ENCODE data around the gene RRBP1. TPM values are rescaled to one million over a fixed set of nuclear protein-coding genes. Genes with fewer than 3 reads are reported as not detected.

Gene RRBP1
- total and polyA plus RNA-seq, 4 donors: 106 to 208 (median 127) TPM

- ATAC-seq (ENCODE audit: insufficient read depth, low FRiP score): no peak
- H3K9ac ChIP-seq (ENCODE audit: insufficient read depth in 1 of 2, low read length in 2 of 2): no peak overlapping the region
- no peak for TF ChIP-seq CTCF (IDR thresholded peaks at IDR 0.05; ENCODE audit: control extremely low read depth, extremely low read depth)
- no peaks in the 10 kb centered on the region for H3K36me3 ChIP-seq (ENCODE audit: control insufficient read depth in 4 of 4, insufficient read depth in 4 of 4, low read length in 4 of 4)
- H3K9me3 ChIP-seq (ENCODE audit: control insufficient read depth in 4 of 4, insufficient read depth in 3 of 4, low read length in 3 of 4): no peaks in the 10 kb centered on the region
- no peaks in the 10 kb centered on the region for H3K4me1 ChIP-seq (ENCODE audit: control insufficient read depth in 5 of 5, insufficient read depth in 5 of 5, low read length in 5 of 5)
- H3K27me3 ChIP-seq (ENCODE audit: control insufficient read depth in 3 of 3, insufficient read depth in 3 of 3, low read length in 2 of 3): no peaks in the 10 kb centered on the region
- WGBS, 2 donors: 74 to 90% methylated on average over 7 of the region's 7 CpGs
- DNase-seq: no peak
- no peak overlapping the region for H3K27ac ChIP-seq (ENCODE audit: low read depth in 1 of 2, low read length in 1 of 2)
- H3K4me3 ChIP-seq: no peak overlapping the region
These were observed 18.6 kb upstream of the RRBP1 start for GRCh38 chr20:17700637-17701036.

GRCh38 chr20:17699931-17700351 lies 17.9 kb upstream of the RRBP1 start, which contains the start of gene BANF2:
BANF2 (plus strand) TSS chr20:17699966; CDS start chr20:17725026, 25,060 bp downstream.
- H3K4me3 ChIP-seq: no peak within 1 kb of the TSS
- H3K27me3 ChIP-seq (ENCODE audit: control insufficient read depth in 3 of 3, insufficient read depth in 3 of 3, low read length in 2 of 3): no peaks in the 10 kb centered on the region
- no peak within 1 kb of the TSS for H3K27ac ChIP-seq (ENCODE audit: low read depth in 1 of 2, low read length in 1 of 2)
- no peaks in the 10 kb centered on the region for H3K4me1 ChIP-seq (ENCODE audit: control insufficient read depth in 5 of 5, insufficient read depth in 5 of 5, low read length in 5 of 5)
- ATAC-seq (ENCODE audit: insufficient read depth, low FRiP score): no peak
- no peak within 1 kb of the TSS for H3K9ac ChIP-seq (ENCODE audit: insufficient read depth in 1 of 2, low read length in 2 of 2)
- WGBS, 2 donors: 62 to 91% methylated on average over 3 of the region's 3 CpGs
- H3K36me3 ChIP-seq (ENCODE audit: control insufficient read depth in 4 of 4, insufficient read depth in 4 of 4, low read length in 4 of 4): no peaks in the 10 kb centered on the region
- no peak for TF ChIP-seq CTCF (IDR thresholded peaks at IDR 0.05; ENCODE audit: control extremely low read depth, extremely low read depth)
- no peaks in the 10 kb centered on the region for H3K9me3 ChIP-seq (ENCODE audit: control insufficient read depth in 4 of 4, insufficient read depth in 3 of 4, low read length in 3 of 4)
- DNase-seq: no peak

- 68 to 80% methylated on average over 5 of the region's 5 CpGs for WGBS, 2 donors
- Histone ChIP-seq H3K27ac (ENCODE audit: low read depth in 1 of 2, low read length in 1 of 2) (no peak overlapping the region), H3K36me3 (ENCODE audit: control insufficient read depth in 4 of 4, insufficient read depth in 4 of 4, low read length in 4 of 4) (no peaks in the 10 kb centered on the region), H3K9ac (ENCODE audit: insufficient read depth in 1 of 2, low read length in 2 of 2) (no peak overlapping the region), H3K27me3 (ENCODE audit: control insufficient read depth in 3 of 3, insufficient read depth in 3 of 3, low read length in 2 of 3) (no peaks in the 10 kb centered on the region), H3K4me1 (ENCODE audit: control insufficient read depth in 5 of 5, insufficient read depth in 5 of 5, low read length in 5 of 5) (no peaks in the 10 kb centered on the region), H3K9me3 (ENCODE audit: control insufficient read depth in 4 of 4, insufficient read depth in 3 of 4, low read length in 3 of 4) (no peaks in the 10 kb centered on the region), H3K4me3 (no peak overlapping the region)
- ATAC-seq (ENCODE audit: insufficient read depth, low FRiP score): no peak
- DNase-seq: no peak
- TF ChIP-seq CTCF (IDR thresholded peaks at IDR 0.05; ENCODE audit: control extremely low read depth, extremely low read depth): no peak
These were observed 16.3 kb upstream of the RRBP1 start for GRCh38 chr20:17698384-17698783.

GRCh38 chr20:17697171-17697570 lies 15.1 kb upstream of the RRBP1 start:
- H3K9ac ChIP-seq (ENCODE audit: insufficient read depth in 1 of 2, low read length in 2 of 2): no peak overlapping the region
- no peaks in the 10 kb centered on the region for H3K36me3 ChIP-seq (ENCODE audit: control insufficient read depth in 4 of 4, insufficient read depth in 4 of 4, low read length in 4 of 4)
- H3K9me3 ChIP-seq (ENCODE audit: control insufficient read depth in 4 of 4, insufficient read depth in 3 of 4, low read length in 3 of 4): no peaks in the 10 kb centered on the region
- no peak overlapping the region for H3K4me3 ChIP-seq
- no peak for TF ChIP-seq CTCF (IDR thresholded peaks at IDR 0.05; ENCODE audit: control extremely low read depth, extremely low read depth)
- no peak overlapping the region for H3K27ac ChIP-seq (ENCODE audit: low read depth in 1 of 2, low read length in 1 of 2)
- H3K27me3 ChIP-seq (ENCODE audit: control insufficient read depth in 3 of 3, insufficient read depth in 3 of 3, low read length in 2 of 3): no peaks in the 10 kb centered on the region
- ATAC-seq (ENCODE audit: insufficient read depth, low FRiP score): no peak
- H3K4me1 ChIP-seq (ENCODE audit: control insufficient read depth in 5 of 5, insufficient read depth in 5 of 5, low read length in 5 of 5): no peaks in the 10 kb centered on the region
- WGBS, 2 donors: 88 to 92% methylated on average over 1 of the region's 1 CpG
- no peak for DNase-seq
